HG03039 (cell line): ENCODE data around the gene NADSYN1.

Experiments
- ATAC-seq: cut with Tn5 transposase; IDR thresholded peaks from one replicate; pipeline ENCODE4 v1.9.1; 2021; ENCODE audit warnings: mild to moderate bottlenecking, moderate library complexity; ENCODE audit not compliant: unreplicated experiment

Gene NADSYN1

GRCh38 chr11:71450939-71451338 is 2.1 kb upstream of the NADSYN1 start:
- no peak for ATAC-seq

GRCh38 chr11:71451596-71452198 is 1.3 kb upstream of the NADSYN1 start:
- no peak for ATAC-seq

GRCh38 chr11:71452199-71453036 is 585 bp upstream of the NADSYN1 start:
- no peak for ATAC-seq

- no peak for ATAC-seq
Observed at GRCh38 chr11:71453918-71454304, 908 bp downstream of the NADSYN1 start.

- no peak for ATAC-seq
Observed at GRCh38 chr11:71454470-71455113, 1.6 kb downstream of the NADSYN1 start.

- ATAC-seq: no peak
Observed at GRCh38 chr11:71456294-71456693, 3.3 kb downstream of the NADSYN1 start.

- ATAC-seq: no peak
Observed at GRCh38 chr11:71456831-71457230, 3.8 kb downstream of the NADSYN1 start.

- ATAC-seq: no peak
Observed at GRCh38 chr11:71458146-71459070, 5.4 kb downstream of the NADSYN1 start.

GRCh38 chr11:71459076-71459766 is 6.2 kb downstream of the NADSYN1 start:
- ATAC-seq: no peak

- ATAC-seq: no peak
Observed at GRCh38 chr11:71459767-71460320, 6.8 kb downstream of the NADSYN1 start.

- ATAC-seq: no peak
Observed at GRCh38 chr11:71461696-71462095, 8.7 kb downstream of the NADSYN1 start.

GRCh38 chr11:71462726-71463125 is 9.7 kb downstream of the NADSYN1 start:
- ATAC-seq: no peak

- ATAC-seq: no peak
Observed at GRCh38 chr11:71463331-71464211, 10.6 kb downstream of the NADSYN1 start.

- no peak for ATAC-seq
Observed at GRCh38 chr11:71465054-71465453, 12.1 kb downstream of the NADSYN1 start.

- no peak for ATAC-seq
Observed at GRCh38 chr11:71466358-71466757, 13.4 kb downstream of the NADSYN1 start.

GRCh38 chr11:71467164-71467563 is 14.2 kb downstream of the NADSYN1 start:
- ATAC-seq: no peak

GRCh38 chr11:71470946-71471345 is 17.9 kb downstream of the NADSYN1 start:
- no peak for ATAC-seq

GRCh38 chr11:71472357-71472885 is 19.4 kb downstream of the NADSYN1 start:
- no peak for ATAC-seq
